DMS 273 treated with DMSO at 0.1 percent for 48 hours (cell line): Measurements from ENCODE around the gene NAXE.
"Not testable (repeated sequence)": the region's sequence is repeated elsewhere in the genome, so short reads cannot be mapped to it uniquely, and the experiment has no call there.

Experiments used
- DNase-seq: peaks from one replicate; lab custom pipeline; 2025; lab: John Stamatoyannopoulos, UW

NAXE gene

DNA sequence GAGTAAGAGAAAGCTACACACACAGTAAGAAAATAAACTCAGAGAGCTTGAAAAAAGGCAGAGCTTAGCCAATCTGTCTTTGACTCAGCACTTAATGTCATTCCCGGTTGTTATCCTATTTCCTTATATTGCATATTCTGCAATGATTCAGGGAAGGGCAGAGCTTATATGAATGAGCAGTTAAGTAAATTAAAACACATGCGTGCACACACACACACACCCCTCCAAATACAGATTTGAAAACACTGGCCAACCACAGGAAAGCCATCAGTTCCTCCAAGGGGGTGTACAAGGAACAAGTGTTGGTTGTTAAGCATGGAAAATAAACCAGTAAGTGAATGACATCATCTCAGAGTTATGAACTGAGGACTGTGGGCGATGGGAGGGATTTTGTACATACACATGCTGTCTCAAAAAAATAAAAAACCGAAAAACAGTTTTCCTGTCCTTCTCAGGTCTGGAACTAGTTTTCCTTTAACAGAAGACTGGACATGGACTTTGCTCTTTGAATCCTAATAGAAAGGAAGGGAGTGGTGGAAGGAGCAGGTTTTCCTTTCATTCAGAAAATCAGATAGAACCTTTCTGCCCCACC, 20.2 kb upstream of the NAXE start:
- DNase-seq, result no peak

DNA sequence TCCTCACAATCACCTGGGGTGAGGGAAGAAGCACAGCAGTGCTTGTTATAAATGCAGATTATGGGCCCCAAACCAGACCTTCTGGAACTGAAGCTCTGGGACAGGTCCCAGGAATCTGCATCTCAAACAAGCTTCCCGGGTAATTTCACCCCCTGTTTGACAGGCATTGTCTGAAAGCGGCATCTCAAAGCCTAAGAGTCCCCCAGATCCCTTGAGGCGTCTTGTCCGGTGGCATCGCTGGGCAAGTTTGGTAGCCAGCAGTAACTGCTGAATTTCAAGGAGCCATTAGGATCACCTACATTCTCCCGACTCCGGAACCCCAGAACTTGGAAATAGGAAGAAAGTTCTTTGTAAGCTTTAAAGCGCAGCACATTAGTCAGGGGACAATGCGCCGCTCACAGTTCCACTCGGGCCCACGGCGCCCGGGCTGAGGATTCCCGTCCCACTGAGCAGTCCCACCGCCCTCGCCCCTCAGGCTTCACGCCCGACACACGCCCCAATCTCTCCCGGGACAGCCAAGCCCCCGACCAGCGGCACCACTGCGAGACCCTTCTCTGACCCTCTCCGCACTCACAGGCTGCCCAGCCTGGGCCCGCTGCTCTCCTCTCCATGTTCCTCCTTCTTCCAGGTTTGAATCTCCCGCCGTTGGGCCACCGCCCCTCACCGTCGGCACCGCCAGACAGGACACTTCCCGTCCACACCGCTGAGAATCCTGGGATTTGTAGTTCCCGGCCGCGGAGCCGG, 19.5 kb upstream of the NAXE start, which contains the start of gene IQGAP3:
Gene IQGAP3 (minus strand): TSS at position 647 of the 744 bp plus-strand sequence. CDS start 36 bp downstream, at position 611.
- peak; percentile 48 for DNase-seq

DNA sequence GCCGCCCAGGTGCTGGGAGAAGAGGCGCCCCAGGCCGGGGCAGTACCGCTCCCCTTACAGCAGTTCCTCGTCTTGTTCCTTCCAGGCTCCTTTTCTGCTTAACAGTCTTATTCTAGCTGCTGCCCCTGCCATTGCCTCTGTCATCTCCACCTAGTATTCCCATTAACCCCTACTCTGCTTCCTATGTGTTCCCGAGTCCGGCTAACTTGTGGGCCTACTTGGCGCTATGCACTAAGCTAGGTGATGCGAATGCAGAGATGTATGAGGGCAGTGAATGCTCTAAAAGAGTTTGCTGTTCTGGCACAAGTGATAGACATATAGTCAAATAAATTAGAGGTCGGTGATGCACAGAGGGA, 18.9 kb upstream of the NAXE start:
- no peak for DNase-seq

DNA sequence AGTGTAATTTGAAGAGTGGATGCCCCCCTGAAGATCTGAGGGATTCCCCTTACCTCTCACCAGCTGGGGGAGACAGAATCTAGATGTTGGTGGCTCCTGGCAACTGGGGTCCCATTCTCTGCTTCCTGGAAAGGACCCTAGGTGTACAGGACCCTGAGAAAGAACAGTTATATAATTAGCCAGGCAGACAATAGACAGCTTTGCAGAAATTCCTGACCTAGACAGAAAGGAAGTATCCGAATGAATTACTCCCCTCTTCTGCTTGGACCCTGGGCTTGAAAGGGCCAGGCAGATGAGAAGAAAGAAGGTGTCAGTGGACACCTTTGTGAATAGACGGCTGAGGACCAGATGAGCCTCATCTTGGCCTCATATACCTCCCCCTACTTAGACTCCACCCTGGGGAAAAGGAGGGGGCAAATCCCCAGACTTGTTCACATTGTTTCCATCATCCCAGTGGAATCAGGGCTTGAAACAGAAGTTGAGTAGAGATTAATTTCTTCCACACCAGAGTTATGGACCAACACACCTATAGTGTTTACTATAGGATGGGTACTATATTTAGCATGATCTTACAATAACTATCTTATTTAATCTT, 17.4 kb upstream of the NAXE start:
- DNase-seq, result no peak

DNA sequence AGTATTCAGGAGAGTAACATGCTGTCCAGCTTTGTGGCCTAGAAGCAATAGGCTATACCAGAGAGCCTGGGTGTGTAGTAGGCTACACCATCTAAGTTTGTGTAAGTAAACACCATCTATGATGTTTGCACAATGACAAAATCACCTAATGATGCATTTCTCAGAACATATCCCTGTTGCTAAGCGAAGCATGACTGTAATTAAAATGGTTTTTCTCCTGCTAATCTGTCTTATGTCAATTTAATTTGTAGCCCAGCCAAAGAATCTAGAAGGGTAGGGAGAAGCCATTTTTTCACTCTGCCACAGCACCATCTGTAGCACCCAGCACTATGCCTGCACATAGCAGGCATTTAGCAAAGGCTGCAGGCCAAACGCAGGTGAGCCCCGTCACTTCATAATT, 14.0 kb upstream of the NAXE start:
- no peak for DNase-seq

DNA sequence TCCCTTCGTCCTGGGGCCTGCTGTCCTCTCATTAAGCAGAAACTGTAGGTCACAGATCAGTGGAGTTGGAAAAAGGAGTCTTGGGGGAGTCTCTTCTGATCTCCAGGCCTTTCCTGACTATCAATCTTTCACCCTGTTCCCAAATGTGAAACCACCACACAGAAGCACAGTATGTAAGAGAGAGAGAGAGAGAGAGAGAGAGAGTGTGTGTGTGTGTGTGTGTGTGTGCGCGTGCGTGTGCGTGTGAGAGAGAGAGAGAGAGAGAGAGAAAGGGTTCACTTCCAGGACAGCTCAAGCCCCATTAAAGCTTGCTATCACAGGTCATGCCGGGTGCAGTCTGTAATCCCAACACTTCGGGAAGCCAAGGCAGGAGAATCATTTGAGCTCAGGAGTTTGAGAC, 13.5 kb upstream of the NAXE start:
- no peak for DNase-seq

DNA sequence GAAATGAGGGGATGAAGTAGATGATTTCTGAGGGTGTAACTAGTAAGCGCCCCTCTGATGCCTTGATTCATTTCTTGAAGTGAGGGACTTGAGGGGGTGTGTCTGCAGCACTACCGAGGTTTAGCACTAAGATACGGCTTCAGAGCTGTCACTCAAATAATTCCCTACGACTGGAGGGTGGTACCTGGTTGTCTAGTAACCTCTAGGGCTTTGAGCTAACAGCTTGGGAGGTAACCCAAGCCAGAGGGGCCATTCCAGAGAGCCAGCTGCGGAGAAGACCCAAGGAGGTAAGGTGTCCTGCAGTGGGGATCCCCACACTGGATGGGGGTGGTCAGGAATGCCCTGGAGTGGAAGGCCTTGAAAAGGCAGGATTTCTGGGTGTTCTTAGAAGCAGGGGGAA, 12.1 kb upstream of the NAXE start, which contains the start of gene TTC24:
Gene TTC24 (plus strand): TSS at position 252 of the 400 bp plus-strand sequence. CDS start 1,642 bp downstream, outside the sequence.
- DNase-seq, result no peak

DNA sequence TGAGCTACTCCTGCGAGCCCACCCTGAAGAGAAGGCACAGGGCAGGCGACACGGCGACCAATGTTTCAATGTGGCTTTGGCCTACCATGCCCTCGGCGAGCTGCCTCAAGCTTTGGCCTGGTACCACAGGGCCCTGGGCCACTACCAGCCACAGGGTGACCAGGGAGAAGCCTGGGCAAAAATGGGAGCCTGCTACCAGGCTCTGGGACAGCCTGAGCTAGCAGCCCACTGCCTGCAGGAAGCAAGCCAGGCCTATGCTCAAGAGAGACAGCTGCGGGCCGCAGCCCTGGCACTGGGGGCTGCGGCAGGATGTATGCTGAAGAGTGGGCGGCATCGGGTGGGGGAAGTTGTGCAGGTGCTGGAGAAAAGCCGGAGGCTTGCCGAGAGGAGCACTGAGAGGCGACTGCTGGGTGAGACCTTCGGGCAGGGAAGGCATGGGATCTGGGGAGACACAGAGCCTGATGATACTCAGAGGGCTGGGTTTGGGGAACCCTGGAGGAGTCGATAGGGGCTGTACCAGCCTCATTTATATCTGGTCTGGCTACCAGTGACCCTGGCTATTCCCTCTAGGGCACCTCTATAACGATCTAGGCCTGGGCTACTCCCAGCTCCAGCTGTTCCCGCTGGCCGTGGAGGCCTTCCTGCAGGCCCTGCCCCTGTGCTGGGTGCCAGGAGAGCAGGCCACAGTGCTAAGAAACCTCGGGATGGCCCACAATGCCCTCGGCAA, 9.8 kb upstream of the NAXE start:
- DNase-seq, result no peak

DNA sequence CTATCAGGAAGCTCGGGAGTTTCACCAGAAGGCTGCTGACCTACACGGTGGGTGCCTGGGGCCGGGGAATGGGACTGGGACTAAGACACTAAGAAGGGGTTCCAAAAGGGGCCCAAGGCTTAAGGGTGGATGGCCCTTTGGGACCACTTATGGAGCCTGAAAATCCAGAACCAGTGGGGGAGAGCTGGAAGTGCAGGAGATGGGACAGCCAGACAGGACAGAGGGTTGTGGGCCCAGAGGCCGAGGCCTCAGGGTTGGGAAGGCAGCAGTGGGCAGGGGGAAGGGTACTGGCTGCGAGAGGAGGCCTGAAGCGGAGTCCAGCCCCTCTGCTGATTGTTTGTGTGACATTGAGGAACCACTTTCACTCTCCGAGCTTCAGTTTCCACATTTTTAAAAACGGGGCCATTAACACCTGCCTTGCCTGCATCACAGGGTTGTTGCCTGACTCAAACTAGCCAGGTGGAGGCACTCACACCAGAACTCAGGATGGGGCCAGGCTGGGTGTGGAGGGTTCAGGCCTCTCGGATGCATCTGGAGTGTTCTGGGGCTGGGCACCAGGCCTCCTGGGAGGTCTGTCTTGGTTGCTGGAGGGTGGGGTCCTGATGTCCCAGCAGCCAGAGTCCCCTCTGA, 9.1 kb upstream of the NAXE start:
- DNase-seq, result no peak

DNA sequence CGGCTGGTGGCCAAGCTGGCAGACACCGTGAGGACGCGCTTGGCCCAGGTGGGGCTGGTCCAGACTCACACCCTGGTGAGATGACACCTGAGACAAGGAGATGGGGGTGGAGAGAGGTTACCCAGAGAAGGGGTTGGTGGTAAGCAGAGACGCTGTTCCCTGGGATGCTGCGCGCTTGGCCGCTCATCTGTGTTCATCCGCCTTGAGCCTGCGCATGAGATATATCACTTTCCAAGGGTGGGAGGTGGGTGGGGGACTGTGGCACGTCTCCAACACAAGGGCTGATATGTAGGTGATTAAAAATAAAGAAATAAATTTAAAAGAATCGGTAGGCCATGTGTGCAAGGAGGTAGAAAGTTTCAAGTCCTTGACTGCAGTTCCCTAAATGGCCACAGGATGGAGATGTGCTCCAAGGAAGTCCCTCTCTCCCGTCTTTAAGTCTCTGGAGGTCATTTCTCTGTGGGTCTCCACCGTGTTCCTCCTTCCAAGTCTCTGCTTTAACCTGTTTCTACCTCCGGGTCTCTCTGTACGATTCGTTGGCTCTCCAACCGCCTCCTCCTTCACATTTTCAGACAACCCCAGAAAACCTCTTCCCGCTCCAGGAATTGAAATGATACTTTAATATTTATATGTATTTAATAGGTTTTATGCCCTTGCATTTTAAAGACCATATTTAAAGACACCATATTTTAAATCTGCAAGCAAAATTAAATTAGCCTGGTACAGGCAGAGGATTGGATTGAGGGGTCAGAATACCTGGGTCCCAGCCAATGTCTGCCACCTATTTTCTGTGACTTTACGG, 7.6 kb upstream of the NAXE start:
- DNase-seq, result peak; percentile 34

DNA sequence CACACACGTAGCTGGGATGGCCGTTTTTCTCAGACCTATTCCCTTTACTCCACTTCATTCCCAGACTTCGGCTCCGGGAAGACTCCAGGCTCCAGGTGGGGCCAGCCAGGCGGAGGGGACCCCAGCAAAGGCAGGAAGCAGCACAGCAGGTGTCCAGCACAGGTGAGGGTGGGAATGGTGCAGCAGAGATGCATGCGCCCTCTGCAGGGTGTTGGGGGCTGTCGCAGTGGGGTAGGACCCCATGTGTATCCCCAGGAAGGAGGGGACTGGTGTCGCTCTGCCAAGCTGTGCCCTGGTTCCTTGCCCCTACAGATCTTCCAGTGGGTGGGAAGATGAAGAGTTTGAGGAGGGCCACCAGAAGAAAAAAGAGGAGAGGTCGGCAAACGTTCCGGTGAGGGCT, 6.8 kb upstream of the NAXE start:
- DNase-seq, result no peak

DNA sequence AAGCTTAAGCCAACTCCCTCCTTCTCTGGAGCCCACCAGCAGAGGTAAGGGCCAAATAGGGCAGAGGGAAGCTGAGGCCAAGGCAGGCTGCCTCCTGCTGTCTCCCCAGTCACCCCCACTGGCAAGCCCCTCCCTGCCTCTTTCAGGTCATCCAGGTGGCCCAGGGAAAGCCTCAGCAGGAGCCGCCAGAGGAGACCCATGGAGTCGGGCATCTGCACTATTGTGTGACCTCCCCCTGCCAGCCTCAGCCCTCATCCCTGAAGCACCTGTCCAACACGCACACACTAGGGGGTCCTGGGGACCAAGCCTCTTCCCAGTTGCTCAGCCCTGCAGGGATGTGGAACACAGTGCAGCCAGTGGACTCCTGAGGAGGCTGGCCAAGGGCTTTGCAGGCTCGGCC, 5.3 kb upstream of the NAXE start:
- no peak for DNase-seq

DNA sequence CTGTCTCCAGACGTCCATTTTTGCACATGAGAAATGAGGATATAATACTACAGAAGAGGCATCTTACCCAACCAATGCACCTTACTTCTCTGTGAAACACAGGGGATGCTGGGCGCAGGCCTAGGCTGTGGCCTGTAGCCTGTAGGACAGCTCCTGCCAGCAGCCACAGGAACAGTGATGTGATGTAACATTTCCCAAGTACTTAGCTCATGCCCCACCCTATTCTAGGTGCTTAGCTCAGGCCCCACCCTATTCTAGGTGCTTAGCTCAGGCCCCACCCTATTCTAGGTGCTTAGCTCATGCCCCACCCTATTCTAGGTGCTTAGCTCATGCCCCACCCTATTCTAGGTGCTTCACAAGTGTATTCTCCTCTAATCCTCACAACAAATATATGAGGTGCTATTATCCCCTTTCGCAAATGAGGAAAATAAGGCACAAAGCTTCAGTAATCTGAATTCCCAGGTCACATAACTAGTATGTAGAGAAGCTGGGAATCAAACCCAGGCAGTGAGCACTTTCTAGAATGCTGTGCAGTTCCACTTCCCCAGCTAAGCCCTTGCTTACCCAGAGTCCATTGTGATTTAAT, 4.6 kb upstream of the NAXE start:
- no peak for DNase-seq

DNA sequence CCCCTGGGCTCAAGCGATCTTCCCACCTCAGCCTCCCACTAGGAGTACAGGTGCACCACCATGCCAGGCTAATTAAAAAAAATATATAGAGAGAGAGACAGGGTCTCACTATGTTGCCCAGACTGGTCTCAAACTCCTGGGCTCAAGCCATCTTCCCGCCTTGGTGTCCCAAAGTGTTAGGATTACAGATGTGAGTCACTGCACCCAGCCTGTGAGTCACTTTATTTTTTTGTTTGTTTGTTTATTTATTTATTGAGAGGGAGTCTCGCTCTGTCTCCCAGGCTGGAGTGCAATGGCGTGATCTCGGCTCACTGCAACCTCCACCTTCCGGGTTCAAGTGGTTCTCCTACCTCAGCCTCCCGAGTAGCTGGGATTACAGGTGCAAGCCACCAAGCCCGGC, 3.6 kb upstream of the NAXE start:
- DNase-seq, result not testable (repeated sequence)

DNA sequence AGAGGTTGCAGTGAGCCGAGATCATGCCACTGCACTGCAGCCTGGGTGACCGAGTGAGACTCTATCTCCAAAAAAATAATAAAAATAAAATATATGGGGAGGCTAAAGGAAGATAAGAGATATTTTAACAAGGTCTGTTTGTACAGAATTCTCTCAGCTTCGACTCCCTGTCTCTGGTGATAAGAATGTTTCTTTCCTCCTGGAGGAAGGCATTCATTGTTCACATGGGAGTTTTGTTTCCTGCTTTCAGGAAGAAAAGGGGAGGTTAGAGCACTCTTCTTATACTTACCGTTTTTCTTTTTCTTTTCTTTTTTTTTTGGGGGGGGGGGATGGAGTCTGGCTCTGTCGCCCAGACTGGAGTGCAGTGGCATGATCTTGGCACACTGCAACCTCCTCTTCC, 2.0 kb upstream of the NAXE start:
- no peak for DNase-seq

DNA sequence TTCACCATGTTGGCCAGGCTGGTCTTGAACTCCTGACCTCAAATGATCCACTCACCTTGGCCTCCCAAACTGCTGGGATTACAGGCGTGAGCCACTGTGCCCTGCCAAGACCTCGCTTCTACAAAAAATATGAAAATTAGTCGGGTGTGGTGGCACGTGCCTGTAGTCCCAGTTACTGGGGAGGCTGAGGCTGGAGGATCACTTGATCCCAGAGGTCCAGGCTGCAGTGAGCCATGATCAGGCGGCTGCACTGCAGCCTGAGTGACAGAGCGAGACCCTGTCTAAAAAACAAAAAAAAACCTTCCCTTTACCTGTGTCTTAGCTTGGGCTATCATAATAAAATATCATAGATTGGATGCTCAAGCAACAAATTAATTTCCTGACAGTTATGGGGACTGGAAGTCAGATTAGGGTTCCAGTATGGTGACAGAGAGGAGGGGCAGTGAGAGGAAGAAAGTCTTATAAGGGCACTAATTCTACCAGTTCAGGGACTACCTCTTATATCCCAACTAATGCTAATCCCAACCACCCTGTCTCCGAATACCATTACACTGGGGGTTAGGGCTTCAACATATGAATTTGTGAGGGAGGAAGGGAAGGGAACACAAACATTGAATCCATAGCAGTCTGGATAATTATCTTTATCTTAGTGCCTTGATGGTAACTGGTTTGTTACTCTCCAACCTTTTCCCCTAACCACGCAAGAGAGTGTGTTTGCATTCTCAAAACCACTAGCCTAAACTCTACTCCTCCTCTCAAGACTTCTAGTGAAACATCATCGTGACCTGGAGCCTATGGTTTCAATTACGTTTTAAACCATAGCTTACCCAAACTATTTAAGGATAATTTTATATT, 1.0 kb upstream of the NAXE start:
- no peak for DNase-seq

DNA sequence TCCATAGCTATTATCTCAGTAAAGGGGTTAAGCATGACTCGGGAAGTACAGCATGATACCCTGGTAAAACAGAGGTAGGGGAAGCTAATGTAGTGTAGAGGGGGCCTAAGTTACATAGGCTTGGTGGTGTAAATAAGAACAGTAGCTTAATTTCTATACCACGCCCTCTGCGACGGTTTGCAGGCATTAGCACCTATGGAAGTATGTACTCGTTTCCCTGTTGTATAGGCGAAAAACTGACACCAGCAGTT, 470 bp upstream of the NAXE start:
- DNase-seq, result no peak

DNA sequence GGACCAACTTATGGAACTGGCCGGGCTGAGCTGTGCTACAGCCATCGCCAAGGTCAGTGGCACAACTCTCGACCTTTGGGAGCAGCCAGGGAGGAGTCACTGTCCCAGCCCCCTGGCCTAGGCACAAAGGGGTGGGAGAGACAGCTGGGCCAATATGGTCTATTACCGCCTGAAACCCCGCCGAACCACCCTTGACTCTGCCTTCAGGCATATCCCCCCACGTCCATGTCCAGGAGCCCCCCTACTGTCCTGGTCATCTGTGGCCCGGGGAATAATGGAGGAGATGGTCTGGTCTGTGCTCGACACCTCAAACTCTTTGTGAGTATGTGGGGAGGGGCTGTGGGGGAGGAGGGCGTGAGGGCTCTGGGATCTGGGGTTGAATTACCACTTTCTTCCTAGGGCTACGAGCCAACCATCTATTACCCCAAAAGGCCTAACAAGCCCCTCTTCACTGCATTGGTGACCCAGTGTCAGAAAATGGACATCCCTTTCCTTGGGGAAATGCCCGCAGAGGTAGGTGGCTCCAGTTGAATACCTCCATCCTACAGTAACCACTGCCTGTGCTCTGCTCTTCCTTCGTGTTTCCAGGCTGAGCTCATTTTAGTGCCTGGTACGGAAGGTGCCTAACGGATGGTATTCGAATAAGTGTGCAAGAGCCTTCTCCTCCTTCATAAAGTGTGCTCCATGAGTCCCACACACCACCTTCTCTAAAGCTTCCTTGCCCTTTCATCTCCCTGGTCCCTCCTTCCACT, 758 bp downstream of the NAXE start:
- no peak for DNase-seq

DNA sequence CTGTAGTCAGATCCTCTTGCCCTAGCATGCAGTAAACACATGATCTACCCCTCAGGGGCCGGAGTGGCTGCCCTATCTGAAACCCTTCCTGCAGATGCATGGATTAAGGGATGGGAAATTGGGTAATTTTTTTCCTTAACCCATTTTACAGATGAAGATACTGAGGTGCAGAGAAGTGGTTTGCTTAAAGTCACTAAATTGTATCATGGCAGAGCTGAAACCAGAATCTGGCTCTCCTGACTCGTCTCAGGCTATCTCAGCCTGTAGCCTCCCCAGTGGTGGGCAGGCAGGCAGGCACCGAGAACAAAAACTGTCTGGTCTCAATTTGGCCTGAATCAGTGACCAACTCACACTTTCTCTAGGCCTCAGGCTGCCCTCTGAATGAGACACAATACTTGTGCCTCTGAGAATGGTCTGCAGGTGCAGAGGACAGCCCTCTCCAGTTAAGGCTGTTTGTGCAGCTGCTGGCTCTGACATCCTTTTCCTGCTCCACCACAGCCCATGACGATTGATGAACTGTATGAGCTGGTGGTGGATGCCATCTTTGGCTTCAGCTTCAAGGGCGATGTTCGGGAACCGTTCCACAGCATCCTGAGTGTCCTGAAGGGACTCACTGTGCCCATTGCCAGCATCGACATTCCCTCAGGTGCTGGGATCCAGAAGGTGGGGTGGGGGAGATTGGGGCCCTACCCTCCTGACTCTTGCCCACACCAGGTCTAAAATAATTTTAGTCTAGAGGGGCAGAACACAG, 1.5 kb downstream of the NAXE start:
- no peak for DNase-seq
